DOHH2 (cell line): Measurements from ENCODE around the gene CD8B.
"Not testable (repeated sequence)": the region's sequence is repeated elsewhere in the genome, so short reads cannot be mapped to it uniquely, and the experiment has no call there.

Source experiments
- CTCF ChIP-seq: fragments of 200-600 bp; sonication (generic); IDR thresholded peaks from one replicate; pipeline ENCODE4 v1.5.1; 2014; ENCODE audit warnings: antibody characterized with exemption, mild to moderate bottlenecking, low read depth, low read length; ENCODE audit not compliant: poor library complexity, severe bottlenecking
- EZH2phosphoT487 ChIP-seq: fragments of 200-600 bp; sonication (generic); IDR thresholded peaks from 2 replicates; pipeline ENCODE4 v1.6.1; 2017; ENCODE audit warnings: borderline replicate concordance, mild to moderate bottlenecking, antibody characterized with exemption, low read length, moderate library complexity, mixed read lengths

DNA sequence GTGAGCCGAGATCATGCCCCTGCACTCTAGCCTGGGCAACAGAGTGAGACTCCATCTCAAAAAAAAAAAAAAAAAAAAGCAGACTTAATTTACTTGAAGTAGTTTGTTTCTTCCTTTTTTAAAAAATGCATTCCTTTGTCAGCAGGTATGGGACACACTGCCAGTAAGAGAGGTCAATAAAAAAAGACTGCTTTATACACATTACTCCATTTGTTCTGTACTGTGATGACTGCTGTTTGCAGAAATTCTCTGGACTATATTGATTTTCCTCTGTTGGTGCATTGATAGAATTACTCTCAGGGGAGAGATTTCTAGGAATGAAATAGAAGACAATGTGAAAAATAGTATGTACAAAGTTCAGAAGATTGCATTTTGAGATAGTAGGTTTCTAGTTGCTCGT lies 21.2 kb upstream of the CD8B start:
- TF ChIP-seq CTCF, EZH2phosphoT487: not testable (repeated sequence)
